Activated CD8-positive, alpha-beta memory T cell treated with anti-CD3 and anti-CD28 coated beads, Interleukin-2, amount 50 U/mL, for 1 hour (primary cell): ENCODE data around the gene FN1.

Experiments
- DNase-seq: peaks from one replicate; pipeline ENCODE4 v3.0.0-alpha.2; 2020; ENCODE audit errors: extremely low read depth

FN1 gene

DNA sequence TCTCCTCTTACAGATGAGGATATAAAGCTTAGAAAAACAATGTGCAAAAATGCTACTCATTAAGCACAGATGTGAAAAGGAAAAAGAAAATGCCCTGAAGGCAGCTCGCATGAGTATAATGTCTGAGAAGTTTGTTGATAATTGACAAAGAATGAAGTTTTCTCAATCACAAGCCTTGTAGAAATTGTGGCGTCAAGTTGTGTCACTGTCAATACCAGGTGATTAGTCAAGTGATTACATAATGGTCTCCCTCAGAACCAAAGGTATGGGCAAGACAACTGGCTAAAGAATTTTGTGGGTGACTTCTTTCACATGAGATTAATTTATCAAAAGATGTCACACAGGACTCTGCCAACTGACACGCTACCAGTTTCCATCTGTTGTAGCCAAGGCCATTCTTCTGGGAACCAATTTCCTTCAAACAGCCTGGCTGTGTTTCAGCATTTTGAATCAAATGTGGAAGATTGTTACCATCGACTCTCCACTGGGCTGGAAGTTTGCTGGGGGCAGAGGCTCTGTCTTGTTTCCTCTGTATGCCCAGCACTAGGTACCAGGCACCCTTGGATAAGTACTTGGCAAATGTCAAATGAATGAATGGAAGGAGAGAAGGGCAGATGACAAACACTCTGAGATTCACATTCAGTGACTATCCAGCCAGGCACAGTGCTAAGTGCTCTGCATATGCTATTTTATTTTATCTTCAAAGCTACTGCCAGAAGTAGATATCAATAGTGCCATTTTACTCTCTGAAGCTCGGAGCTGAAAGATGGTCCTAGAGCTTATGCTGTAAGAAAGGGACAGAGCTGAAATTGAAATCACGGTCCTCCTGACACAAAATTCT, 5.9 kb upstream of the FN1 start:
- no peak for DNase-seq

DNA sequence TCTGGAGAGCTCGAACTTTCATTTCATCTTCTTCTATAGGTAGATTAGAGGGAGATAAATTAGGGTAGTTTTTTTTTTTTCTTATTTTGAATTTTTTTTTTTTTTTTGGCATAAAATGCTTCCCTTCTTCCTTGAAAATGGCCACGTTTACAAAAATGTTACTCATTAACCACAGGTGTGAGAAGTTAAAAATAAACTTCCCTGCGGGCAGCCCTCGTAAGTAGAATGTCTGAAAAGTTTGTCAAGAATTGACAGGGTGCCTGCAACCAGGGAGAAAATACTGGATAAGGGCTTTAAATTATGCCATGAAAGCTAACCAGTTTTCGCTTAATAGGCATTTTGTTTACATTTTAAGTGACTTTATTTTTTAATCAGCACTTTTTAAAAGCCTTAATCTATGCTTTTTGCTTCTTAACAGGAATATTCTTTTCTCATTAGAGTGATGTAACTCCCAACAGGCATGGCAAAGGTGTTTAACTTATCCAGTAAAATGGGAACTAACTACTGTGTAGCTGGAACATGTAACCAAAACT, 4.2 kb upstream of the FN1 start:
- no peak for DNase-seq

DNA sequence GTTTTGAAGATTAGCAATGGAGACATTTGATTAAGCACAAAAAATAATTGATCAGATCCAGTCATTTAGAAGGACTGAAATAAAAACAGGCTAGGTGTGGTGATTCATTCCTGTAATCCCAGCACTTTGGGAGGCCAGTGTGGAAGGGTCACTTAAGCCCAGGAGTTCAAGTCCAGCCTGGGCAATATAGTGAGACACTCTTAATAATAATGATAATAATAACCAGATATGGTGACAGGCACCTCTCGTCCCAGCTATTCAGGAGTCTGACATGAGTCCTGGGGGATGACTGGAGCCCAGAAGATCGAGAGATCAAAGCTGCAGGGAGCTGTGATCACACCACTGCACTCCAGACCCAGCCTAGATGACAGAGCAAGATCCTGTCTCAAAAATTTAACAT, 3.5 kb upstream of the FN1 start:
- DNase-seq, result no peak

DNA sequence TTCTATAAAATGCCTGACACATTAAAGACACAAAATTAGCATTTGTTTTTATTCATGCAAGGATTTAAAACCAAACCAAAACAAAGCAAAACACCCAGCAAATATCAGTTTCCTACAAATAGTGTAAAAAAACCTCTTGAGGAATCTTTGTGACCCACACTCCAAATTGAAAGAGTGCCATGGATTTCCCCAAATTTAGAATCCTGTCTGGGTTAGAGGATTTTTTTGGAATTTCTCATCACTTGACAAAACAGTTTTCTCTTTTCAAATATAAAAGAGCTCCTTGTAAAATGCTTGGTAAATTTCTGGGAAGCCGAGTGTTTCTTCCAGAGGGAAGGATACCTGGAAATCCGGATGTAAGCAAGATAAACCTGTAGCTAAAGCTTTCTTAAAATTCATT, 1.7 kb upstream of the FN1 start:
- no peak for DNase-seq

DNA sequence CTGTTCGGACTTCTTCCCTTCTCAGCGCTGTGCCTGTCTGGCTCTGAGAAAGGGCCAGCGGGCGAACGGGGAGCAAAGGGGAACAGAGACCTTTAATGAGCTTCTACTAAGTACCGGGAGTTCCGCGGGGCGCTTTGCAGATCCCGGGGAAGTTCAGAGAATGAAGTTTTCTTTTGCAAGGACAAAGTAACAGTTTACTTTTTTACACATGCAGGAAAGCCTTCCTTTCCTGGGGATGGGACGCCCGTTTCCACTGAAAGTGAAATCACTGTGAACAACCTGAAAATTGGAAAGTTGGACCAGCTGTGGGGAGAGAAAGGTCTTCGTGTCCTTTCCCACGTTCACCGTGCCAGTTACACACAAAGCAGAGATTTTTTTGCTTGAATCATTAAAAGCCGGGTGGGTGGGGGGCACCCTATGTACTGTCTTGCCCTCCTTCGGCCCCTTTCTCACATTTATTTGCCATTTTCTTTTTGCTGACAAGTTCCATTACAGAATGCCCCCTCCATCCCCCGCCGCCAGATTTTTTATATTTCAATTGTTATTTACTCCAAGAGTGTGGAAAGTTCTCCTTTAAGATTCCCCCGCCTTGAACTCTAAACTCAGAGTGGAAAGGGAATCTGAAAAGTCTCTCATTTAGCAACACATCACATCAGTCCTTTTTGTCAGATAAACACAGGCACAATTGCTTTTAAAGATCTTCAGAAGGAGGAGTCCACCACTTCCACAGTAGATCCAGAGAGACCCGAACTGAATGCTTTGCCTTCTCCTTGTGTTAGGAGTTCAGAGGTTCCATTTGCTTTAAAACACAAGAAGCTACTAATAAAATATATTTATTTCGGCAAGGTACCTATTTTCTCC, 1.1 kb upstream of the FN1 start:
- no peak for DNase-seq

GRCh38 chr2:215435280-215435869, 493 bp downstream of the FN1 start:
- no peak for DNase-seq

- DNase-seq, result no peak
Measured at GRCh38 chr2:215434447-215435279, 1.2 kb downstream of the FN1 start.

GRCh38 chr2:215432759-215433594, 2.9 kb downstream of the FN1 start:
- no peak for DNase-seq

GRCh38 chr2:215431778-215432758, 3.8 kb downstream of the FN1 start:
- no peak for DNase-seq

DNA sequence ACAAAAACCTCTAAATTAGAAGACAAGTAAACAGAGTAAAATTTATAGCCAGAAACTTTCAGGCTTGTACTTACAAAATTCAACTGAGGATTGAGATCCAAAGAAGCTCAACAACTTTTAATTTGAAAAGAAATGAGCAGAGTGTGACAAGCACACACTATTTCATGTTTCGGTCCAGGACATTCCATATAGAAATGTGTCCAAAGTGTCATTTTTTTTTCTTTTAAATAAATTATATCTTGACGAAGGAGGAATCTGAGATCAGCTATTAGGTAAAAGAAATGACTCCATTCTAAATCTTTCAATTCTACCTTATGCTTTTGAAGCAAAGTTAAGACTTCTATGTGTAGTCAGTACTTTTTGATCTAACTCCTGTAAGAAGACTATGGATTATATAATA, 4.6 kb downstream of the FN1 start:
- DNase-seq, result no peak

GRCh38 chr2:215430528-215431187, 5.2 kb downstream of the FN1 start:
- no peak for DNase-seq

- DNase-seq, result no peak
Measured at GRCh38 chr2:215429424-215429823, 6.4 kb downstream of the FN1 start.

- DNase-seq, result no peak
Measured at GRCh38 chr2:215428060-215428910, 7.6 kb downstream of the FN1 start.

GRCh38 chr2:215427585-215427984, 8.3 kb downstream of the FN1 start:
- DNase-seq, result no peak

DNA sequence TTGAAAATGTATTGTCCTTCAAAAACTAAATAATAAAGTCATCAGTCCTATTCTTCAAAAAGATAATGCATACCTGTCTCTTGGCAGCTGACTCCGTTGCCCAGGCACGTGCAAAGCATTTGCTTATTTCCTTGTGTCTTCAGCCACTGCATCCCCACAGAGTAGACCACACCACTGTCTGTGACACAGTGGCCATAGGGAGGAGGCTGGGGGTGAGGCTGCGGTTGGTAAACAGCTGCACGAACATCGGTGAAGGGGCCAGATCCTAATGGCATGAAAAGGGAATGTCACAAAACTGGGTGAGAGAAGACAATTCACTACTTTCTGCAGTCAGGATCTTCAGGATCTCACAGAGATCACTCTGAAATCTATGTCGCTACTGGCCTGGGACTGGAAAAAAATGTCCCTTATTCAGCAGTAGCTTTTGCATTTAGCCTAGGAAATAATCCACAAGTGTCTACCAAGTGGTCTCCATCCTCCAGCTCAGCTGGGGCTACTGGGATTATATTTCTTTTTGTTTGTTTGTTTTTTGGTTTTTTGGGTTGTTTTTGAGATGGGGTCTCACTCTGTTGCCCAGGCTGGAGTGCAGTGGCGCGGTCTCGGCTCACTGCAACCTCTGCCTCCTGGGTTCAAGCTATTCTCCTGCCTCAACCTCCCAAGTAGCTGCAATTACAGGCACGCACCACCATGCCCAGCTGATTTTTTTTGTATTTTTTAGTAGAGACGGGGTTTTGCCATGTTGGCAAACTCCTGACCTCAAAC, 10.7 kb downstream of the FN1 start:
- no peak for DNase-seq

DNA sequence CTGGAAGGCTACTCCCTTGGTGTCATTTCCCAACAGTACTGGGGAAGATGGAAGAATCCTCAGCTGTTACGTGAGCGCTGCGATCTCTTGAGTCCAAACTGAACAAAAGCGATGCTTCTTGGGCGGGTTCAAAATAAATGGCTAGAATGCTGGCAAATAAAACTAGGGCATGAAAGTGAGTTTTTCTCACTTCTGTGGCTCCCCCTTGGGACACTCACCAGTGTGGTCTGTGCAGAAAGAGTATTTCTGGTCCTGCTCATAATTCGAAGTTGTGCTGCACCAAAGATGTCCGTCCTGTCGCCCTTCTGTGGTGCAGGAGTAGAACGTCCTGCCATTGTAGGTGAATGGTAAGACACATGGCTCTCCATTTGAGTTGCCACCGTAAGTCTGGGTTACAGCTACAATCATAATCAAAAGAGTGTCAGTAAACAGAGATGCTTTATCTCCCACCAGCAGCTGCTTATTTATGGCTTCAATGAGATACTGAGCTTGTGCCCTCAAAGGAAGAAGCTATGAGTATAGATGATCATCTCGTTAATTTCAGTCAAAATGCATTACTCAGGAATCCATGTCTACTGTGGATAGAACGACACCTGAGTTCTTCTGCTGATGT, 11.8 kb downstream of the FN1 start:
- DNase-seq, result no peak

DNA sequence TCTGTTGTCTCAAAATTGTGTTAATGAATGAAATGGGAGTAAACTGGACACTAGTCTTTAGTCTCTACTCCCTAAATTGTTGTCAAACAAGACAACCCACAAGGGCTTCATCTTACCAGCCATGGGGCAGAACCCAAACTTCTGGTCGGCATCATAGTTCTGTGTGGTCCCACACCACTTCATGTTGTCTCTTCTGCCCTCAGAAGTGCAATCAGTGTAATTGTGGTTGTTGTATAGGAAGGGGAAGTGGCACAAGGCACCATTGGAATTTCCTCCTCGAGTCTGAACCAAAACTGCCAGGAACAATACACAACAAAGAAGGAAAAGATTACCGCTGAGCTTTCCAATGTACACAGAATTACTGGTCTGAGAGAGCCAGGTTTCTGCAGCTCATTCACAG, 12.6 kb downstream of the FN1 start:
- DNase-seq, result no peak
